Measurements from ENCODE around the gene COX10. TPM values are rescaled to one million over a fixed set of nuclear protein-coding genes. Genes with fewer than 3 reads are reported as not detected.
"Not testable (repeated sequence)": the region's sequence is repeated elsewhere in the genome, so short reads cannot be mapped to it uniquely, and the experiment has no call there.

Gene COX10
- total RNA-seq, 1 donor from 2014 or later = 22.6 TPM

DNA sequence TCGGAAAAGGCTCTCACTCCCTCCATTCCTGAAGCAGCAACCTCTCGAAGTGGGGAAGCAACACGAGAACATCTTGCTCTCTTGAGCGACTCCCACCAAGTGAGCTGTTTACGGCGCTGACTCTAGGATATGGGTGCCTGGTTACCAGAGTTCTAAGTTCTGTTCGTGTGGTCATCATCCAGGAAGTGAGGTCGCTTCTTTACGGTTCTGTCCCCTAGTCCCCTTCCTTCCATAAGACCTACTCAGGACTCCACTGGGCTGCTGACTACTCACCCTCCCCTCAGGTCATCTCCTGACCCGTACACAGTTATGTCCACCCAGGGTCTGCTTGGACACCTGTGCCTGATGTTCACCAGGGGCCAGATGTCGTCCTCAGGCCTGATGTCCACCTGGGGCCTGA, 167.5 kb downstream of the COX10 start, which contains the start of gene CDRT15:
Gene CDRT15 (minus strand): TSS at position 101 of the 400 bp plus-strand sequence. CDS start 29 bp downstream, at position 72.
- H3K27me3 ChIP-seq (ENCODE audit: control insufficient read depth, insufficient read depth, low read length); DNase-seq (ENCODE audit: low read depth); H3K4me3 ChIP-seq (ENCODE audit: low read depth, low read length); H3K36me3 ChIP-seq (ENCODE audit: control insufficient read depth, insufficient read depth, low read length): not testable (repeated sequence)

GRCh38 chr17:14239271-14239670, 170.0 kb downstream of the COX10 start:
- not testable (repeated sequence) for H3K4me3 ChIP-seq (ENCODE audit: low read depth, low read length); H3K36me3 ChIP-seq (ENCODE audit: control insufficient read depth, insufficient read depth, low read length); H3K27me3 ChIP-seq (ENCODE audit: control insufficient read depth, insufficient read depth, low read length); DNase-seq (ENCODE audit: low read depth)

GRCh38 chr17:14245002-14245401, 175.7 kb downstream of the COX10 start:
- Histone ChIP-seq H3K36me3 (ENCODE audit: control insufficient read depth, insufficient read depth, low read length) (no peaks in the 10 kb centered on the region), H3K27me3 (ENCODE audit: control insufficient read depth, insufficient read depth, low read length) (no peaks in the 10 kb centered on the region), H3K4me3 (ENCODE audit: low read depth, low read length) (no peak overlapping the region)
- TF ChIP-seq CTCF (IDR thresholded peaks at IDR 0.05; ENCODE audit: insufficient read depth, low read length, poor library complexity, severe bottlenecking) = no peak
- DNase-seq (ENCODE audit: low read depth) = no peak

DNA sequence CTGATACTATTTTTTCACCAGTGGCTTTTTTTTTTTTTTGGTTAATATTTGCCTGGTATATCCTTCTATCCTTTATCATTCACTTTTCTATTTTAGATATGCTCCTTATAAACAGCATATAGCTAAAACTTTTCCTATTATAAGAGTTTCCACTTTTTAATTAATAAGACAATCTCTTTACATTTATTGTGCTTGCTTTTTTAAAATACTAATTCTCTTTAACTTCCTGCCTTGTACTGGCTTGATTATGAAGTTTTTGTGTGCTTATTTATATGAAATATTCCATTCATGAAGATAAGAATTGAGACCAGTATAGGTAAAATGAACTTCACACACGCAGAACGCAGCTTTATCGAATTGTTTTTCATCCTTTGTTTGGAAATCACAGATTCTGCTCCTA, 176.3 kb downstream of the COX10 start:
- Histone ChIP-seq H3K36me3 (ENCODE audit: control insufficient read depth, insufficient read depth, low read length) (no peaks in the 10 kb centered on the region), H3K27me3 (ENCODE audit: control insufficient read depth, insufficient read depth, low read length) (no peaks in the 10 kb centered on the region), H3K4me3 (ENCODE audit: low read depth, low read length) (no peak overlapping the region)
- TF ChIP-seq CTCF (IDR thresholded peaks at IDR 0.05; ENCODE audit: insufficient read depth, low read length, poor library complexity, severe bottlenecking) = no peak
- no peak for DNase-seq (ENCODE audit: low read depth)

Other genes with a start within 250 kb of the COX10 start
- gene CDRT15, start 167.4 kb downstream of the COX10 start, total RNA-seq = not detected in 2 replicates
- gene HS3ST3B1, start 231.6 kb downstream of the COX10 start, total RNA-seq = 25.1 and 25.2 TPM in 2 replicates

All from kidney epithelial cell (primary cell).